Measurements from ENCODE around the gene TASP1.
A peak's percentile ranks its signal among the peaks of the same experiment; 100 is the strongest.

The TASP1 gene

DNA sequence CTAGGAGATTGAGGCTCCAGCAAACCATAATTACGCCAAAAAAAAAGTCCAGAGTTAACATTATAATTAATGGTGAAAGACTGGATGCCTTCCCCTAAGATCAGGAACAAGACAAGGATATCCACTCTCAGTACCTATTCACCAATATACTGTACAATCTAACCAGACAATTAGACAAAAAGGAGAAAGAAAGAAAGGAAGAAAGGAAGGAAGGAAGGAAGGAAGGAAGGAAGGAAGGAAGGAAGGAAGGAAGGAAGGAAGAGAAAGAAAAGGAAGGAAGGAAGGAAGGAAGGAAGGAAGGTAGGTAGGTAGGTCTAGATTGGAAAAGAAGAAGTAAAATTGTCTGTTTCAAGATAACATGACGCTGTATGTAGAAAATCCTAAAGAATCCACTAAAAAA lies 50.7 kb downstream of the TASP1 start:
- no peak for DNase-seq
- in situ Hi-C loops (cut with HindIII; ENCODE audit: low pct_ligation_motif_present, low pct_unique_long_range_greater_than_20kb, low sequenced_read_pairs), result no loop called here

- no peak for DNase-seq
- in situ Hi-C loops (cut with HindIII; ENCODE audit: low pct_ligation_motif_present, low pct_unique_long_range_greater_than_20kb, low sequenced_read_pairs), result no loop called here
Measured at GRCh38 chr20:13587370-13587769, 51.4 kb downstream of the TASP1 start.

- DNase-seq, result no peak
- in situ Hi-C loops (cut with HindIII; ENCODE audit: low pct_ligation_motif_present, low pct_unique_long_range_greater_than_20kb, low sequenced_read_pairs), result no loop called here
Measured at GRCh38 chr20:13586133-13586532, 52.6 kb downstream of the TASP1 start.

- in situ Hi-C loops (cut with HindIII; ENCODE audit: low pct_ligation_motif_present, low pct_unique_long_range_greater_than_20kb, low sequenced_read_pairs), result no loop called here
- DNase-seq, result no peak
Measured at GRCh38 chr20:13581451-13581850, 57.3 kb downstream of the TASP1 start.

- in situ Hi-C loops (cut with HindIII; ENCODE audit: low pct_ligation_motif_present, low pct_unique_long_range_greater_than_20kb, low sequenced_read_pairs), result no loop called here
- DNase-seq, result no peak
Measured at GRCh38 chr20:13580707-13581106, 58.0 kb downstream of the TASP1 start.

DNA sequence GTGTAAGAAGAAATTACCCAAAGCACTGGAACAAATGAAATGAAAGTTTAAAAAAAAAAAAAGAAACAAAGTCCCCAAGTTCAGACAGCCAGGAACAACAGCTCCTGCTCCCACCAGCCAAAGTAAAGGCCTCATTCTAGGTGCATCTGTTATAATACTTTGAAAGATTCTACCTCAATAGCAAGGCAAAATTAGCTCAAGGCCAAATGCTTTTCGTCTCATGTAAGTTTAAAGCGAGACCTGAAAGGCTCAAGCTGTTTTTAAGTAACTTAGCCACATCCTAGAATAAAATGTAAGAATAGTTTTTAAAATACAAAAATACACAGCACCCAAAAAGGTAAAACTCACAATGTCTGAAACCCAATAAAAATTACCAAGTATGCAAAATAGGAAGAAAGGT lies 64.7 kb downstream of the TASP1 start:
- in situ Hi-C loops (cut with HindIII; ENCODE audit: low pct_ligation_motif_present, low pct_unique_long_range_greater_than_20kb, low sequenced_read_pairs), result no loop called here
- no peak for DNase-seq

GRCh38 chr20:13571662-13572061 lies 67.1 kb downstream of the TASP1 start:
- in situ Hi-C loops (cut with HindIII; ENCODE audit: low pct_ligation_motif_present, low pct_unique_long_range_greater_than_20kb, low sequenced_read_pairs), result no loop called here
- DNase-seq, result no peak

DNA sequence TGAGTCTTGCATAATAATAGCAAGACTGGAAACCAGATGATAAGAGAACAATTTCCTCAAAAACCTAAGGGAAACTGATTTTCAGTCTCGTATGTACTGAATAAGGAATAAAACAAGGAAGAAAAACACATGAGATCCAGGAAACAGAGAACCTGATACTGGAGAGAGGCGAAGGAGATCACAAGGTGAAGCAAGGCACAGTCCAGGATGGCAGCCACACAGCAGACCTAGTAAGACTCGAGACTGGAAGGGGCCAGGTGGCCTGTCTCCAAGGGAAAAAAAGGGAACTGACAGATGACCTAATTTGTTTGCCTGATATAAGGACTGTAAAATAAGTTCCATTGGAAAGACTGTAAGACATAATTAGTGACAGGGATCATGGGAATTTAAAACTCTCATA lies 71.1 kb downstream of the TASP1 start:
- in situ Hi-C loops (cut with HindIII; ENCODE audit: low pct_ligation_motif_present, low pct_unique_long_range_greater_than_20kb, low sequenced_read_pairs), result no loop called here
- no peak for DNase-seq

GRCh38 chr20:13563854-13564253 lies 74.9 kb downstream of the TASP1 start:
- DNase-seq, result no peak
- in situ Hi-C loops (cut with HindIII; ENCODE audit: low pct_ligation_motif_present, low pct_unique_long_range_greater_than_20kb, low sequenced_read_pairs), result no loop called here

DNA sequence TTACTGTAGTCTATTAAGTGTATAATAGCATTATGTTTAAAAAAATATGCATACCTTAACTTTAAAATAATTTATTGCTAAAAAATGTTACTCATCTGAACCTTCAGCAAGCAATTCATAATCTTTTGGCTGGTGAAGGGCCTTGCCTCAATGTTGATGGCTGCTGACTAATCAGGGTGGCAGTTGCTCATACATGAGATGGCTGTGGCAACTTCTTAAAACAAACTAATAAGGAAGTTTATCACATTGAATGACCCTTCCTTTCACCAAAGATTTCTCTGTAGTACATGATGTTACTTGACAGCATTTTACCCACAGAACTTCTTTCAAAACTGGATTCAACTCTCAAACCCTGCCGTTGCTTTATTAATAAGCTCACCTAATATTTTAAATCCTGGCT lies 84.0 kb downstream of the TASP1 start:
- in situ Hi-C loops (cut with HindIII; ENCODE audit: low pct_ligation_motif_present, low pct_unique_long_range_greater_than_20kb, low sequenced_read_pairs), result no loop called here
- DNase-seq, result no peak

GRCh38 chr20:13554076-13554475 lies 84.7 kb downstream of the TASP1 start:
- DNase-seq, result no peak
- in situ Hi-C loops (cut with HindIII; ENCODE audit: low pct_ligation_motif_present, low pct_unique_long_range_greater_than_20kb, low sequenced_read_pairs), result no loop called here

- peak; percentile 49 for DNase-seq
- in situ Hi-C loops (cut with HindIII; ENCODE audit: low pct_ligation_motif_present, low pct_unique_long_range_greater_than_20kb, low sequenced_read_pairs), result no loop called here
Measured at GRCh38 chr20:13552061-13552460, 86.7 kb downstream of the TASP1 start.

DNA sequence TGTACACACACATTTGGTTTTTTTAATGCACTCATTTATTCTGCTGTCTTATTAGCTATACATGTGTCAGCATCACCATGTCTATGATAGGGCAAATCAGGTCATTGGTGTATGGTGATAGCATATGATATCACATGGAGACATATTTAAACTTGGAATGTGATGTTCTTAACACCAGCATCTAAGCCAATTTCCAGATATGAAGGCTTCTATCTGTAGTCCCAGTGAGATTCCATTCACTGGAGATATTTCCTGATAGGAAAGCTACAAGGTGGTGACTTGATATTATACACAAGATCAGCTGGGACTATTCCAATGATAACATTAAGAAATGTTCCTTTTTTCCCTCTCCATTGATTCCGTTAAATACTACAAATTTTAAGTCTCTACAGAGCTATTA lies 89.3 kb downstream of the TASP1 start:
- in situ Hi-C loops (cut with HindIII; ENCODE audit: low pct_ligation_motif_present, low pct_unique_long_range_greater_than_20kb, low sequenced_read_pairs), result no loop called here
- no peak for DNase-seq

- in situ Hi-C loops (cut with HindIII; ENCODE audit: low pct_ligation_motif_present, low pct_unique_long_range_greater_than_20kb, low sequenced_read_pairs), result no loop called here
- peak; percentile 76 for DNase-seq
Measured at GRCh38 chr20:13546497-13547131, 92.1 kb downstream of the TASP1 start.

- DNase-seq, result peak; percentile 26
- in situ Hi-C loops (cut with HindIII; ENCODE audit: low pct_ligation_motif_present, low pct_unique_long_range_greater_than_20kb, low sequenced_read_pairs), result no loop called here
Measured at GRCh38 chr20:13545790-13546189, 92.9 kb downstream of the TASP1 start.

DNA sequence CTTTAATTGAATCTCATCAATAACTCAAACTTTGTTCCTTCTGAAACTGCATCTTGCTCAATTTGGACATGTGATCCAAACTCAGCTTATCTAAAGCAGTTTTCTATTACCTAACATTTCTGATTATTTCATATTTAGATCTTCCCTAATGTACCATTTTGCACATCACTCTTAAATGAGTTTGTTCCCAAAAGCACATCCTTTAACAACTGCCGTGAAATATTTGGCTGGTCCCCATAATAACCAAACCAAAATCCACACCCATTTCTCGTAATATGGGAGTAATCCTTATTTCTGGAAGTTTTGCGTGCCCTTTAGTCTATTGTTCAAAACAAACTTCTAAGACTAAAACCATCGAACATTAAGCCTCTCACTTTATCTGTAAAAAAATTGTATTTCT lies 94.9 kb downstream of the TASP1 start:
- no peak for DNase-seq
- in situ Hi-C loops (cut with HindIII; ENCODE audit: low pct_ligation_motif_present, low pct_unique_long_range_greater_than_20kb, low sequenced_read_pairs), result no loop called here

GRCh38 chr20:13535627-13536026 lies 103.1 kb downstream of the TASP1 start:
- in situ Hi-C loops (cut with HindIII; ENCODE audit: low pct_ligation_motif_present, low pct_unique_long_range_greater_than_20kb, low sequenced_read_pairs), result no loop called here
- no peak for DNase-seq

GRCh38 chr20:13533946-13534345 lies 104.8 kb downstream of the TASP1 start:
- in situ Hi-C loops (cut with HindIII; ENCODE audit: low pct_ligation_motif_present, low pct_unique_long_range_greater_than_20kb, low sequenced_read_pairs), result no loop called here
- DNase-seq, result peak; percentile 19

DNA sequence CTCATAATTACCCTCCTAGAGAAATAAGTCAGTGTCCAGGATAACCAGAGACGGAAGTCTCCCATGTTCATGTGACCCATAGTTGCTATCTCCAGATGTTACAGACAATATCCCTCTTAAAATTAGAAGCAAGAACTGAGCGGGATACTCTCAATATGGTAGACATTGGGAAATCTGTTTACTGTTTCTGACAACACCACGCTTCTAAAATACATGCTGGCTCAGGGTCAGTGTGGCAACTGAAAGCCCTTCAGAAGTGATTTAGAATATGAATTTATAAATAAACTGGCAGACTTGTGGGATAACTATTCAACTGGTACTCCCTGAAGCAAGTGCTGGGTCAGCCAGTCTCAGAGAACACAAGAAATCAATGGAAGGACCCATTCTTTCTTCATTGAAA lies 108.6 kb downstream of the TASP1 start:
- no peak for DNase-seq
- in situ Hi-C loops (cut with HindIII; ENCODE audit: low pct_ligation_motif_present, low pct_unique_long_range_greater_than_20kb, low sequenced_read_pairs), result no loop called here

- no peak for DNase-seq
- in situ Hi-C loops (cut with HindIII; ENCODE audit: low pct_ligation_motif_present, low pct_unique_long_range_greater_than_20kb, low sequenced_read_pairs), result no loop called here
Measured at GRCh38 chr20:13526551-13526950, 112.2 kb downstream of the TASP1 start.

Data from ACHN (cell line).